IMR-90 (cell line): ENCODE measurements around the gene SLC23A2. TPM values are rescaled to one million over a fixed set of nuclear protein-coding genes. Genes with fewer than 3 reads are reported as not detected.

Experiments
- ATAC-seq: fragments of 200-7000 bp; cut with Tn5 transposase; 2 replicates; pipeline ENCODE4 v1.9.1; 2020; ENCODE audit warnings: low read depth, mild to moderate bottlenecking, moderate library complexity
- BruUV-seq: library from RNA; stranded (reverse); fragments of 400-500 nt; replicated peaks from 2 replicates; lab custom pipeline; 2021; lab: Mats Ljungman, UMichigan
- CTCF ChIA-PET: fragments of 300-600 bp; formaldehyde crosslinking; extraction: SDS; loops from one replicate; lab custom pipeline; 2021; ENCODE audit warnings: antibody characterized with exemption; lab: Yijun Ruan, JAX
- POLR2A ChIA-PET: fragments of 300-600 bp; sonication (Branson Sonifier 250); formaldehyde crosslinking; loops from one replicate; lab custom pipeline; 2022; ENCODE audit warnings: antibody characterized with exemption; ENCODE audit not compliant: unreplicated experiment; lab: Charles Lee
- DNase-seq: peaks from one replicate; pipeline ENCODE4 v3.0.0; 2013
- H2AFZ ChIP-seq: replicated peaks from 2 replicates; pipeline ENCODE3; 2013; ENCODE audit warnings: low read length, mild to moderate bottlenecking; ENCODE audit not compliant: poor library complexity
- H2AK5ac ChIP-seq: 2 replicates; pipeline ENCODE4 v1.6.1; 2013; ENCODE audit warnings: low read depth, low read length, inconsistent platforms
- H2AK9ac ChIP-seq: replicated peaks from 2 replicates; pipeline ENCODE3; 2013; ENCODE audit warnings: mild to moderate bottlenecking, low read depth, low read length, moderate library complexity; ENCODE audit not compliant: poor library complexity
- H2BK120ac ChIP-seq: 2 replicates; pipeline ENCODE4 v1.6.1; 2013; ENCODE audit warnings: low read depth, low read length, inconsistent platforms
- H2BK15ac ChIP-seq: 3 replicates; pipeline ENCODE4 v1.6.1; 2013; ENCODE audit warnings: low read depth, low read length, inconsistent platforms
- H2BK20ac ChIP-seq: 2 replicates; pipeline ENCODE4 v1.6.1; 2013; ENCODE audit warnings: low read depth, mild to moderate bottlenecking, inconsistent platforms, low read length, moderate library complexity
- H2BK5ac ChIP-seq: 2 replicates; pipeline ENCODE4 v1.6.1; 2013; ENCODE audit warnings: mild to moderate bottlenecking, low read depth, low read length, inconsistent platforms; ENCODE audit not compliant: poor library complexity, severe bottlenecking
- H3K14ac ChIP-seq: replicated peaks from 2 replicates; pipeline ENCODE4 v1.6.1; 2013; ENCODE audit warnings: low read depth, low read length, inconsistent platforms
- H3K18ac ChIP-seq: 2 replicates; pipeline ENCODE4 v1.6.1; 2013; ENCODE audit warnings: low read depth, low read length, control low read depth
- H3K23ac ChIP-seq: 2 replicates; pipeline ENCODE4 v1.6.1; 2013; ENCODE audit warnings: low read depth, low read length, inconsistent platforms
- H3K27ac ChIP-seq: 2 replicates; pipeline ENCODE4 v1.5.1; 2013; ENCODE audit warnings: mild to moderate bottlenecking, control low read depth, low read length; ENCODE audit not compliant: insufficient read depth
- H3K27me3 ChIP-seq: 2 replicates; pipeline ENCODE4 v1.6.1; 2013; ENCODE audit warnings: low read length; ENCODE audit not compliant: control insufficient read depth, insufficient read depth
- H3K36me3 ChIP-seq: 2 replicates; pipeline ENCODE4 v1.6.1; 2013; ENCODE audit warnings: low read length, mixed read lengths; ENCODE audit not compliant: control insufficient read depth, insufficient read depth
- H3K4ac ChIP-seq: 2 replicates; pipeline ENCODE4 v1.6.1; 2013; ENCODE audit warnings: low read depth, low read length, inconsistent platforms
- H3K4me1 ChIP-seq: 2 replicates; pipeline ENCODE4 v1.6.1; 2013; ENCODE audit warnings: low read length, mixed read lengths; ENCODE audit not compliant: control insufficient read depth, insufficient read depth
- H3K4me2 ChIP-seq: 2 replicates; pipeline ENCODE4 v1.6.1; 2013; ENCODE audit warnings: low read depth, mild to moderate bottlenecking, control low read depth, low read length, moderate library complexity
- H3K4me3 ChIP-seq: 2 replicates; pipeline ENCODE4 v1.5.1; 2013; ENCODE audit warnings: low read depth, mild to moderate bottlenecking, control low read depth, low read length, moderate library complexity; ENCODE audit not compliant: insufficient read depth
- H3K56ac ChIP-seq: 2 replicates; pipeline ENCODE4 v1.6.1; 2013; ENCODE audit warnings: low read length, inconsistent platforms; ENCODE audit not compliant: insufficient read depth; ENCODE audit errors: extremely low read depth
- H3K79me1 ChIP-seq, 2 experiments: 2 replicates each; pipeline ENCODE4 v1.6.1; 2013; ENCODE audit warnings: low read length in 2 of 2, inconsistent platforms in 1 of 2, low read depth in 1 of 2
- H3K9ac ChIP-seq: 2 replicates; pipeline ENCODE4 v1.6.1; 2013; ENCODE audit warnings: low read depth, low read length, control low read depth
- H3K9me1 ChIP-seq: 2 replicates; pipeline ENCODE4 v1.6.1; 2013; ENCODE audit warnings: low read length, inconsistent platforms; ENCODE audit not compliant: insufficient read depth
- H3K9me3 ChIP-seq: 2 replicates; pipeline ENCODE4 v1.6.1; 2013; ENCODE audit warnings: low read length; ENCODE audit not compliant: control insufficient read depth, insufficient read depth
- H4K20me1 ChIP-seq: 2 replicates; pipeline ENCODE4 v1.6.1; 2013; ENCODE audit warnings: low read length, inconsistent platforms; ENCODE audit not compliant: insufficient read depth
- H4K5ac ChIP-seq: 2 replicates; pipeline ENCODE4 v1.6.1; 2013; ENCODE audit warnings: mild to moderate bottlenecking, low read depth, low read length, control low read depth
- H4K8ac ChIP-seq, 2 experiments: 2 replicates each; pipeline ENCODE4 v1.6.1; 2013; ENCODE audit warnings: low read depth in 2 of 2, low read length in 2 of 2, control low read depth in 1 of 2, inconsistent platforms in 1 of 2
- H4K91ac ChIP-seq: 2 replicates; pipeline ENCODE4 v1.6.1; 2013; ENCODE audit warnings: low read depth, low read length, inconsistent platforms; ENCODE audit not compliant: insufficient read depth
- CEBPB ChIP-seq: IDR thresholded peaks from 2 replicates; pipeline ENCODE4 v1.6.1; 2012; ENCODE audit warnings: low read depth, low read length, improper control_type of control experiment
- CHD1 ChIP-seq: IDR thresholded peaks from 2 replicates; pipeline ENCODE4 v1.6.1; 2012; ENCODE audit warnings: low read depth, low read length, improper control_type of control experiment
- FOS ChIP-seq: fragments of 150-350 bp; IDR thresholded peaks from 2 replicates; pipeline ENCODE4 v1.6.1; 2016; ENCODE audit warnings: low read depth, low read length
- MAFK ChIP-seq: IDR thresholded peaks from 2 replicates; pipeline ENCODE4 v1.6.1; 2012; ENCODE audit warnings: low read depth, low read length, improper control_type of control experiment
- MAZ ChIP-seq: IDR thresholded peaks from 2 replicates; pipeline ENCODE4 v1.6.1; 2012; ENCODE audit warnings: low read depth, mild to moderate bottlenecking, low read length, improper control_type of control experiment, moderate library complexity, borderline replicate concordance
- MXI1 ChIP-seq: IDR thresholded peaks from 2 replicates; pipeline ENCODE4 v1.6.1; 2012; ENCODE audit warnings: low read depth, mild to moderate bottlenecking, low read length, moderate library complexity, borderline replicate concordance
- NFE2L2 ChIP-seq: fragments of 150-350 bp; IDR thresholded peaks from 2 replicates; pipeline ENCODE4 v1.6.1; 2016; ENCODE audit warnings: low read depth, mild to moderate bottlenecking, low read length
- POLR2A ChIP-seq: IDR thresholded peaks from 2 replicates; pipeline ENCODE4 v1.6.1; 2012; ENCODE audit warnings: mild to moderate bottlenecking, low read depth, low read length
- RAD21 ChIP-seq: IDR thresholded peaks from 2 replicates; pipeline ENCODE4 v1.6.1; 2012; ENCODE audit warnings: low read length, improper control_type of control experiment
- RCOR1 ChIP-seq: IDR thresholded peaks from 2 replicates; pipeline ENCODE4 v1.6.1; 2012; ENCODE audit warnings: mild to moderate bottlenecking, low read length, improper control_type of control experiment; ENCODE audit not compliant: insufficient replicate concordance
- RFX5 ChIP-seq: IDR thresholded peaks from 2 replicates; pipeline ENCODE4 v1.8.0; 2012; ENCODE audit warnings: low read depth, mild to moderate bottlenecking, low read length, moderate library complexity
- SMC3 ChIP-seq: fragments of 150-350 bp; IDR thresholded peaks from 2 replicates; pipeline ENCODE4 v1.6.1; 2016; ENCODE audit warnings: low read depth, mild to moderate bottlenecking, antibody characterized with exemption, low read length, moderate library complexity
- WGBS, 2 experiments: methylation state at CpG; one replicate each; pipeline versions ENCODE4 v1.1.5 to v1.1.7; 2013; ENCODE audit warnings: missing lambda C conversion rate in 2 of 2; ENCODE audit not compliant: insufficient read length in 1 of 2; ENCODE audit errors: extremely low coverage in 2 of 2; 5-methylcytosine and 5-hydroxymethylcytosine counted together
- dilution Hi-C: fragments of 300-500 bp; cut with HindIII; formaldehyde crosslinking; loops from one replicate; pipeline ENCODE4 v1.14.3; 2018; ENCODE audit warnings: low sequenced_read_pairs; ENCODE audit not compliant: unreplicated experiment
- in situ Hi-C: fragments of 300-500 bp; cut with MboI; formaldehyde crosslinking; loops from 3 replicates; pipeline ENCODE4 v1.14.3; 2019; ENCODE audit warnings: low sequenced_read_pairs, inconsistent platforms, mixed read lengths
- intact Hi-C: fragments of 100-400 bp; cut with micrococcal nuclease; formaldehyde crosslinking; loops from 2 replicates; pipeline ENCODE4 v1.10.0; 2022
- polyA plus RNA-seq, 3 experiments: library from polyadenylated mRNA; depleted of rRNA; stranded (reverse); fragments of >200 nt; gene quantifications; 2 replicates each; pipeline ENCODE4 v1.2.3, GENCODE V29; 2012; ENCODE audit warnings: low replicate concordance in 1 of 3
- total RNA-seq: library from RNA; depleted of rRNA; stranded (reverse); fragments of >200 nt; gene quantifications from 2 replicates; pipeline ENCODE4 v1.2.3, GENCODE V29; 2012
- TF ChIP-seq, protein P1 (sequence below): fragments of 150-350 bp; IDR thresholded peaks from 2 replicates; pipeline ENCODE4 v1.6.1; 2016; ENCODE audit warnings: low read depth, mild to moderate bottlenecking, low read length, moderate library complexity, borderline replicate concordance
- TF ChIP-seq, protein P2 (sequence below): conservative IDR thresholded peaks from 2 replicates; pipeline ENCODE4 v1.5.1; 2012; ENCODE audit warnings: mild to moderate bottlenecking, low read depth, low read length, improper control_type of control experiment
- TF ChIP-seq, protein P3 (sequence below): fragments of 150-350 bp; IDR thresholded peaks from 2 replicates; pipeline ENCODE4 v1.6.1; 2017; ENCODE audit warnings: mild to moderate bottlenecking, antibody characterized with exemption, low read length, low read depth

The SLC23A2 gene
- total and polyA plus RNA-seq, 2 of the 4 experiments (the other 2 are of a cell fraction), result 10.2 to 14.4 TPM

DNA sequence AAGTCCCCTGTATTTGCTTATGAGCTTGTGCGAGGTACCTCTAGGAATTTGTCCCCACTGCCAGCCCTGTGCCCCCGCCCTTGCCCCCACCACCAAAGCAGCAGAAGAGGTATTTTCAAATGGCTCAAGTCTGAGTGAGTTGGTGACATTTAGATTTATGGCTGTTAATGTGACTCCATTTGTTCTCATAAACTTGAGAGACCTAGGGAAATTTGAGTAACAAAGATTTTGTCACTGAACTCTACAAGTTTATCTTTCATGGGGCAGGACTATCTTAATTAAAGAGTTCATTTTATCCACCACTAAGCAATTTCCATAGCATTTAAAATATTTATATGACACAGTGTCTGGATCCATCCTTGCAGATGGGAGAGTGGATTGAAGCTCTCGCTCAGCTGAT, 171.1 kb downstream of the SLC23A2 start:
- no peak overlapping the region for H4K91ac ChIP-seq
- H2BK120ac ChIP-seq, result no peak overlapping the region
- BruUV-seq, result no TSS peak
- TF ChIP-seq CHD1, result no peak
- TF ChIP-seq RAD21, result no peak
- no peak for TF ChIP-seq MXI1
- TF ChIP-seq, protein P1, sequence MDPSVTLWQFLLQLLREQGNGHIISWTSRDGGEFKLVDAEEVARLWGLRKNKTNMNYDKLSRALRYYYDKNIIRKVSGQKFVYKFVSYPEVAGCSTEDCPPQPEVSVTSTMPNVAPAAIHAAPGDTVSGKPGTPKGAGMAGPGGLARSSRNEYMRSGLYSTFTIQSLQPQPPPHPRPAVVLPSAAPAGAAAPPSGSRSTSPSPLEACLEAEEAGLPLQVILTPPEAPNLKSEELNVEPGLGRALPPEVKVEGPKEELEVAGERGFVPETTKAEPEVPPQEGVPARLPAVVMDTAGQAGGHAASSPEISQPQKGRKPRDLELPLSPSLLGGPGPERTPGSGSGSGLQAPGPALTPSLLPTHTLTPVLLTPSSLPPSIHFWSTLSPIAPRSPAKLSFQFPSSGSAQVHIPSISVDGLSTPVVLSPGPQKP, result no peak
- TF ChIP-seq FOS, result no peak
- no peak for TF ChIP-seq NFE2L2
- no peak for TF ChIP-seq MAZ
- TF ChIP-seq RCOR1, result no peak
- no peak for TF ChIP-seq CEBPB
- TF ChIP-seq, protein P2, sequence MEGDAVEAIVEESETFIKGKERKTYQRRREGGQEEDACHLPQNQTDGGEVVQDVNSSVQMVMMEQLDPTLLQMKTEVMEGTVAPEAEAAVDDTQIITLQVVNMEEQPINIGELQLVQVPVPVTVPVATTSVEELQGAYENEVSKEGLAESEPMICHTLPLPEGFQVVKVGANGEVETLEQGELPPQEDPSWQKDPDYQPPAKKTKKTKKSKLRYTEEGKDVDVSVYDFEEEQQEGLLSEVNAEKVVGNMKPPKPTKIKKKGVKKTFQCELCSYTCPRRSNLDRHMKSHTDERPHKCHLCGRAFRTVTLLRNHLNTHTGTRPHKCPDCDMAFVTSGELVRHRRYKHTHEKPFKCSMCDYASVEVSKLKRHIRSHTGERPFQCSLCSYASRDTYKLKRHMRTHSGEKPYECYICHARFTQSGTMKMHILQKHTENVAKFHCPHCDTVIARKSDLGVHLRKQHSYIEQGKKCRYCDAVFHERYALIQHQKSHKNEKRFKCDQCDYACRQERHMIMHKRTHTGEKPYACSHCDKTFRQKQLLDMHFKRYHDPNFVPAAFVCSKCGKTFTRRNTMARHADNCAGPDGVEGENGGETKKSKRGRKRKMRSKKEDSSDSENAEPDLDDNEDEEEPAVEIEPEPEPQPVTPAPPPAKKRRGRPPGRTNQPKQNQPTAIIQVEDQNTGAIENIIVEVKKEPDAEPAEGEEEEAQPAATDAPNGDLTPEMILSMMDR, result no peak
- TF ChIP-seq RFX5, result no peak
- TF ChIP-seq, protein P3, sequence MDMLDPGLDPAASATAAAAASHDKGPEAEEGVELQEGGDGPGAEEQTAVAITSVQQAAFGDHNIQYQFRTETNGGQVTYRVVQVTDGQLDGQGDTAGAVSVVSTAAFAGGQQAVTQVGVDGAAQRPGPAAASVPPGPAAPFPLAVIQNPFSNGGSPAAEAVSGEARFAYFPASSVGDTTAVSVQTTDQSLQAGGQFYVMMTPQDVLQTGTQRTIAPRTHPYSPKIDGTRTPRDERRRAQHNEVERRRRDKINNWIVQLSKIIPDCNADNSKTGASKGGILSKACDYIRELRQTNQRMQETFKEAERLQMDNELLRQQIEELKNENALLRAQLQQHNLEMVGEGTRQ, result no peak
- no peak for TF ChIP-seq MAFK
- TF ChIP-seq SMC3, result no peak
- TF ChIP-seq POLR2A, result no peak
- H2BK20ac ChIP-seq, result no peak overlapping the region
- ChIA-PET CTCF (no interaction called here), POLR2A (no interaction called here)
- H3K9me3 ChIP-seq, result no peaks in the 10 kb centered on the region
- peaks cover 4% of the 10 kb centered on the region; the same call in 1 of the 2 replicates for H3K4me1 ChIP-seq
- H2AK9ac ChIP-seq, result no peak overlapping the region
- DNase-seq (no peak), ATAC-seq (no peak)
- no peak overlapping the region for H2AFZ ChIP-seq
- no peak overlapping the region for H3K14ac ChIP-seq
- H2BK15ac ChIP-seq, result no peak overlapping the region
- peaks cover 7% of the 10 kb centered on the region for H3K9me1 ChIP-seq
- no peak overlapping the region for H3K4me3 ChIP-seq
- no peak overlapping the region for H4K5ac ChIP-seq
- H3K36me3 ChIP-seq, result no peaks in the 10 kb centered on the region
- no CpG with 5 or more reads among the region's 3 CpGs for WGBS, 2 experiments
- H3K27me3 ChIP-seq, result no peaks in the 10 kb centered on the region
- dilution Hi-C loops, result no loop called here
- H4K20me1 ChIP-seq, result no peaks in the 10 kb centered on the region
- H3K4me2 ChIP-seq, result no peak overlapping the region; the same call in 1 of the 2 replicates
- no peak overlapping the region for H3K9ac ChIP-seq
- H2AK5ac ChIP-seq, result no peak overlapping the region
- no peak overlapping the region for H3K27ac ChIP-seq
- H3K56ac ChIP-seq, result no peak overlapping the region
- no peaks in the 10 kb centered on the region for H3K79me1 ChIP-seq
- no peak overlapping the region for H3K23ac ChIP-seq
- H3K18ac ChIP-seq, result no peak overlapping the region; the same call in 1 of the 2 replicates
- H4K8ac ChIP-seq, result no peak overlapping the region
- H3K4ac ChIP-seq, result no peak overlapping the region
- intact Hi-C loops, result no loop called here
- H2BK5ac ChIP-seq, result no peak overlapping the region
- in situ Hi-C loops, result no loop called here
